22Rv1 (cell line): ENCODE measurements around the gene IFNL2.
"Not testable (repeated sequence)": the region's sequence is repeated elsewhere in the genome, so short reads cannot be mapped to it uniquely, and the experiment has no call there.

Source experiments
- ZFX ChIP-seq: fragments of 450-650 bp; IDR thresholded peaks from 2 replicates; pipeline ENCODE4 v1.6.1; 2017; ENCODE audit warnings: antibody characterized with exemption, borderline replicate concordance
- TF ChIP-seq, protein P1 (sequence below): fragments of 450-650 bp; IDR thresholded peaks from 2 replicates; pipeline ENCODE4 v1.5.1; 2017; ENCODE audit warnings: mild to moderate bottlenecking

DNA sequence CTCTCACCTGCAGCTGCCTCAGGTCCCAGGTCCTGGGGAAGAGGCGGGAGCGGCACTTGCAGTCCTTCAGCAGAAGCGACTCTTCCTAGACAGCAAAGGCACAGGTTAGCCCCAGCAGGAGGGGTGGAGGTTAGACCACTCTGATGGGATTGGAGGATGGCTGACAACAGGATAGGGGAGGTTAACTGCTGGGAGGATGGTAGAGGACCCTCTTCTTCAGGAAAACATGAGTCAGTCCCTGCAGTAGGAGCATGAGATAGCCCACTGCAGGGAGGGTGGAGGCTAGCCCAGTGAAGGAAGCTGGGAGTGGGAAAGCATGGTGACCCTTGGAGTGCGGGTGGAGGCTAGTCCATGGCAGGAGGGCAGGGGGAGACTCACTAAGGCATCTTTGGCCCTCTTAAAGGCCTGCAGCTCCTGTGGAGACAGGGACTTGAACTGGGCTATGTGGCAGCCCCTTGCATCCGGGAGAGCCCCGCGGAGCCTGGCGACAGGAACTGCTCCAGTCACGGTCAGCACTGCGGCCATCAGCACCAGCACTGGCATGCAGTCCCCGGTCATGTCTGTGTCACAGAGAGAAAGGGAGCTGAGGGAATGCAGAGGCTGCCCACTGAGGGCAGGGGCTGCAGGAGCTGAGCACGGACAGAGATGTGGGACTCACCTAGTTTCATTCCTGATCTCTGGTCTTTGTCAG, 23.6 kb upstream of the IFNL2 start, which contains the start of gene IFNL3:
- TF ChIP-seq, protein P1, sequence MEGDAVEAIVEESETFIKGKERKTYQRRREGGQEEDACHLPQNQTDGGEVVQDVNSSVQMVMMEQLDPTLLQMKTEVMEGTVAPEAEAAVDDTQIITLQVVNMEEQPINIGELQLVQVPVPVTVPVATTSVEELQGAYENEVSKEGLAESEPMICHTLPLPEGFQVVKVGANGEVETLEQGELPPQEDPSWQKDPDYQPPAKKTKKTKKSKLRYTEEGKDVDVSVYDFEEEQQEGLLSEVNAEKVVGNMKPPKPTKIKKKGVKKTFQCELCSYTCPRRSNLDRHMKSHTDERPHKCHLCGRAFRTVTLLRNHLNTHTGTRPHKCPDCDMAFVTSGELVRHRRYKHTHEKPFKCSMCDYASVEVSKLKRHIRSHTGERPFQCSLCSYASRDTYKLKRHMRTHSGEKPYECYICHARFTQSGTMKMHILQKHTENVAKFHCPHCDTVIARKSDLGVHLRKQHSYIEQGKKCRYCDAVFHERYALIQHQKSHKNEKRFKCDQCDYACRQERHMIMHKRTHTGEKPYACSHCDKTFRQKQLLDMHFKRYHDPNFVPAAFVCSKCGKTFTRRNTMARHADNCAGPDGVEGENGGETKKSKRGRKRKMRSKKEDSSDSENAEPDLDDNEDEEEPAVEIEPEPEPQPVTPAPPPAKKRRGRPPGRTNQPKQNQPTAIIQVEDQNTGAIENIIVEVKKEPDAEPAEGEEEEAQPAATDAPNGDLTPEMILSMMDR, result not testable (repeated sequence)
- not testable (repeated sequence) for TF ChIP-seq ZFX
